Fibroblast of lung (primary cell): ENCODE data around the gene SNAPC3. TPM values are rescaled to one million over a fixed set of nuclear protein-coding genes. Genes with fewer than 3 reads are reported as not detected.
A peak's percentile ranks its signal among the peaks of the same experiment; 100 is the strongest.

ENCODE experiments used
- DNase-seq, 2 donors: peaks; one replicate each; pipeline versions ENCODE4 v3.0.0 to v3.0.0-alpha.2; 2010; ENCODE audit warnings: low read depth in 2 of 2
- H2AFZ ChIP-seq: 2 replicates; pipeline ENCODE4 v1.5.1; 2012; ENCODE audit warnings: low read length, control low read depth, inconsistent platforms
- H3K27ac ChIP-seq: 2 replicates; pipeline ENCODE4 v1.5.1; 2011; ENCODE audit warnings: low read length, control low read depth; ENCODE audit not compliant: insufficient read depth
- H3K27me3 ChIP-seq: 2 replicates; pipeline ENCODE4 v1.5.1; 2011; ENCODE audit warnings: mild to moderate bottlenecking, low read length; ENCODE audit not compliant: control insufficient read depth, insufficient read depth
- H3K36me3 ChIP-seq: 2 replicates; pipeline ENCODE4 v1.5.1; 2011; ENCODE audit warnings: low read length; ENCODE audit not compliant: control insufficient read depth, insufficient read depth
- H3K4me1 ChIP-seq: 2 replicates; pipeline ENCODE4 v1.5.1; 2011; ENCODE audit warnings: low read length; ENCODE audit not compliant: control insufficient read depth, insufficient read depth; ENCODE audit errors: extremely low read depth
- H3K4me2 ChIP-seq: 2 replicates; pipeline ENCODE4 v1.5.1; 2011; ENCODE audit warnings: low read length, control low read depth; ENCODE audit not compliant: insufficient read depth; ENCODE audit errors: extremely low read depth
- H3K4me3 ChIP-seq, 4 experiments: fragments of 200-600 bp in 1 of 4; sonication (generic) in 1 of 4; replicated peaks in 1 of 4; 2 replicates each; pipeline ENCODE4 v1.5.1; 2011 to 2016; ENCODE audit warnings: low read length in 4 of 4, low read depth in 3 of 4, mild to moderate bottlenecking in 3 of 4, control low read depth in 2 of 4, inconsistent platforms in 1 of 4, mixed read lengths in 1 of 4; ENCODE audit not compliant: insufficient read depth in 1 of 4; ENCODE audit errors: control extremely low read depth in 1 of 4
- H3K79me2 ChIP-seq: 2 replicates; pipeline ENCODE4 v1.5.1; 2012; ENCODE audit warnings: mild to moderate bottlenecking, low read length, inconsistent platforms; ENCODE audit not compliant: control insufficient read depth, insufficient read depth
- H3K9ac ChIP-seq: 2 replicates; pipeline ENCODE4 v1.5.1; 2011; ENCODE audit warnings: mild to moderate bottlenecking, low read length, control low read depth; ENCODE audit not compliant: insufficient read depth
- H3K9me3 ChIP-seq: 2 replicates; pipeline ENCODE4 v1.5.1; 2012; ENCODE audit warnings: low read depth, low read length; ENCODE audit not compliant: control insufficient read depth, insufficient read depth
- H4K20me1 ChIP-seq: 2 replicates; pipeline ENCODE4 v1.5.1; 2011; ENCODE audit warnings: low read length; ENCODE audit not compliant: control insufficient read depth, insufficient read depth; ENCODE audit errors: extremely low read depth
- EZH2 ChIP-seq: IDR thresholded peaks from 2 replicates; pipeline ENCODE4 v1.5.1; 2012; ENCODE audit warnings: low read length, control low read depth, mild to moderate bottlenecking; ENCODE audit errors: missing control alignments
- polyA plus RNA-seq, 2 donors: library from polyadenylated mRNA; depleted of rRNA in 1 of 2; stranded (reverse) in 1 of 2; unstranded in 1 of 2; fragments of >200 nt; gene quantifications; 2 replicates each; pipeline ENCODE4 v1.2.1, GENCODE V29; 2011 to 2012; ENCODE audit warnings: missing spikeins in 1 of 2
- total RNA-seq: library from RNA; depleted of rRNA; stranded (reverse); fragments of >200 nt; gene quantifications from 2 replicates; pipeline ENCODE4 v1.2.1, GENCODE V29; 2014
- TF ChIP-seq, protein P1 (sequence below), 2 donors: IDR thresholded peaks in 1 of 2; conservative IDR thresholded peaks in 1 of 2; 1 replicate in 1 of 2; 2 replicates in 1 of 2; pipeline ENCODE4 v1.5.1; 2011 to 2012; ENCODE audit warnings: low read length in 2 of 2, control low read depth in 1 of 2, inconsistent platforms in 1 of 2, low read depth in 1 of 2, mild to moderate bottlenecking in 1 of 2

SNAPC3 gene
- total and polyA plus RNA-seq, 2 donors (not counting 1 experiment from before 2014, with no cell fraction given) = 43.4 to 54.9 TPM

DNA sequence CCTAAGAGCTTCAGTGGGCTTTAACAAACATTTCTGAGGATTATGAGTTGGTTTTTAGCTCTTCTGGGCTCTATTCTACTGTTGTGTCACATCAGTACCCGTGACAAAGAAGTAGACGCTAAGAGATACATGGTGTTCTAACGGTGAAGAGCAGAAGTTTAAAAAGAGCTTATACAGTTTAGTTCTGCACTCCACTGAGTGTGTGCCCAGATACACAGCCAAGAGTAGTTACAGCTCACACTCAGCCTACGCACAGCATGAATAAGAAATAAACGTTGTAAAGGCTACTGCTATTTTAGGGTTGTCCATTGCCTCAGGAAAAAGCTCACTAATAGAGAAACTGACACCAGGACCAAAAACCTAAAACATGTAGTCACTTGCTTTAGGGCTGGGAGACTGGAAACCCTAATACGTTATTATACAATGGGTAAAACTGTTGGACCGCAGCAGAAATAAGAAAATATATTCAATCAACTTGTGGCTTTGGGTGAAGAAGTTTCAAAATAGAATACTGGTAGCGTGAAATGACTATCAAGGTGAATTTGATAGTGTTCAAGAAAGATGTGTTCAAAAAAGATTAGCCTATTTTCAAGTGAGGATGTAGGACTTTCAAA is 53.4 kb downstream of the SNAPC3 start:
- H3K9ac ChIP-seq = no peak overlapping the region
- H3K4me3 ChIP-seq = no peak overlapping the region
- no peak for TF ChIP-seq EZH2
- TF ChIP-seq, protein P1, sequence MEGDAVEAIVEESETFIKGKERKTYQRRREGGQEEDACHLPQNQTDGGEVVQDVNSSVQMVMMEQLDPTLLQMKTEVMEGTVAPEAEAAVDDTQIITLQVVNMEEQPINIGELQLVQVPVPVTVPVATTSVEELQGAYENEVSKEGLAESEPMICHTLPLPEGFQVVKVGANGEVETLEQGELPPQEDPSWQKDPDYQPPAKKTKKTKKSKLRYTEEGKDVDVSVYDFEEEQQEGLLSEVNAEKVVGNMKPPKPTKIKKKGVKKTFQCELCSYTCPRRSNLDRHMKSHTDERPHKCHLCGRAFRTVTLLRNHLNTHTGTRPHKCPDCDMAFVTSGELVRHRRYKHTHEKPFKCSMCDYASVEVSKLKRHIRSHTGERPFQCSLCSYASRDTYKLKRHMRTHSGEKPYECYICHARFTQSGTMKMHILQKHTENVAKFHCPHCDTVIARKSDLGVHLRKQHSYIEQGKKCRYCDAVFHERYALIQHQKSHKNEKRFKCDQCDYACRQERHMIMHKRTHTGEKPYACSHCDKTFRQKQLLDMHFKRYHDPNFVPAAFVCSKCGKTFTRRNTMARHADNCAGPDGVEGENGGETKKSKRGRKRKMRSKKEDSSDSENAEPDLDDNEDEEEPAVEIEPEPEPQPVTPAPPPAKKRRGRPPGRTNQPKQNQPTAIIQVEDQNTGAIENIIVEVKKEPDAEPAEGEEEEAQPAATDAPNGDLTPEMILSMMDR (conservative IDR thresholded peaks at IDR 0.05 in 1 of 2, IDR thresholded peaks at IDR 0.05 in 1 of 2; ENCODE audit: low read depth in 1 of 2, low read length in 2 of 2) = no peak
- no peak overlapping the region for H2AFZ ChIP-seq
- no peaks in the 10 kb centered on the region for H3K4me1 ChIP-seq
- H3K9me3 ChIP-seq = no peaks in the 10 kb centered on the region
- no peaks in the 10 kb centered on the region for H3K36me3 ChIP-seq
- no peak overlapping the region for H3K27ac ChIP-seq
- no peaks in the 10 kb centered on the region for H4K20me1 ChIP-seq
- no peak overlapping the region for H3K4me2 ChIP-seq
- no peaks in the 10 kb centered on the region for H3K27me3 ChIP-seq
- no peaks in the 10 kb centered on the region for H3K79me2 ChIP-seq
- DNase-seq = no peak

DNA sequence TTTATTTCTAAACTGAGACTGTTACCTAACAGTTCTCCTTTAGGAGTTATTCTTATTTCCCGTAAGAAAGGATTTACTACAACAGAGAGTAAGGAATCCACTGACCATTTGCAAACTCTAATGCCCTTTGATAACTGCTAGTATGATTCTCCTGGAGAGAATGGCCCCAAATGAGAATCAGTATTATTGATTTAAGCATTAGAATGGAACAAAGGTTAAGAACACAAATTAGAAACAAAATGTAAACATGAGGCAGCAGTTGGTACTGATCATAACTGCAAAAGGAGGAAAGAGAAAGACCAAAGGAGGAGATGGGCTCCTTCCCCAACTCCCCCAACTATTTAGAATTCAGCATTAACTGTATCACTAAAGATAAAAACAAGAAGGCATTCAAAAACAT is 57.4 kb downstream of the SNAPC3 start:
- TF ChIP-seq, protein P1 (conservative IDR thresholded peaks at IDR 0.05 in 1 of 2, IDR thresholded peaks at IDR 0.05 in 1 of 2; ENCODE audit: low read depth in 1 of 2, low read length in 2 of 2) = no peak
- no peak for TF ChIP-seq EZH2
- Histone ChIP-seq H3K9me3 (no peaks in the 10 kb centered on the region), H3K36me3 (no peaks in the 10 kb centered on the region), H3K4me1 (no peaks in the 10 kb centered on the region), H3K4me3 (no peak overlapping the region), H3K4me2 (no peak overlapping the region), H2AFZ (no peak overlapping the region), H3K79me2 (no peaks in the 10 kb centered on the region), H4K20me1 (no peaks in the 10 kb centered on the region), H3K27me3 (no peaks in the 10 kb centered on the region), H3K9ac (no peak overlapping the region), H3K27ac (no peak overlapping the region)
- no peak for DNase-seq

DNA sequence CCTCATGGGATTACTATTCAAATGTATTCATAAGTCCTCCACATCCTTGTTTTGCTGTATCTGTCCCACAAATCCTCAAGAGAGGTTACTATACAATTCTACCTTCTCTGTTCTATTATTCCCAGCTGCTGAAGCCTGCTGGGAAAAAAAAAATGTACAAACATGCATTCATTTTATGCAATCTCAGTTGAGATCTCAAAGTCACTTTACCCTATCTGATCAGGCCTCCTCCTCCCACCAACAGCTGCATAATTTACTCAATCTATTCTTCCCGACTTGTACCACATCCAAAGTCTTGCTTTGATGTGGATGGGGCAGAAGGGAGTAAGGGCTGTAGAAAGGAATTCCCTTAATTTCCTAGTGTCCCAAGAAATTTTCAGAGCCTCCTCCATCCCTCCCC is 59.5 kb downstream of the SNAPC3 start:
- Histone ChIP-seq H3K27me3 (no peaks in the 10 kb centered on the region), H3K36me3 (no peaks in the 10 kb centered on the region), H3K4me3 (no peak overlapping the region), H3K4me2 (no peak overlapping the region), H2AFZ (no peak overlapping the region), H3K9me3 (no peaks in the 10 kb centered on the region), H3K79me2 (no peaks in the 10 kb centered on the region), H3K4me1 (no peaks in the 10 kb centered on the region), H3K27ac (no peak overlapping the region), H3K9ac (no peak overlapping the region), H4K20me1 (no peaks in the 10 kb centered on the region)
- TF ChIP-seq, protein P1 (conservative IDR thresholded peaks at IDR 0.05 in 1 of 2, IDR thresholded peaks at IDR 0.05 in 1 of 2; ENCODE audit: low read depth in 1 of 2, low read length in 2 of 2) = no peak
- no peak for TF ChIP-seq EZH2
- DNase-seq = peak in 1 of 2 donors; percentile 12
